ENCODE measurements around the gene TSEN2.

Gene TSEN2

GRCh38 chr3:12489368-12489767 lies 5.1 kb downstream of the TSEN2 start:
- TF ChIP-seq CTCF (IDR thresholded peaks at IDR 0.05; ENCODE audit: low read depth, low read length, missing control alignments): no peak
- Histone ChIP-seq H3K27me3 (replicated peaks) (no peaks in the 10 kb centered on the region), H3K36me3 (replicated peaks) (peaks cover 6% of the 10 kb centered on the region), H3K27ac (no peak overlapping the region), H3K4me3 (ENCODE audit: low read depth, low read length) (no peak overlapping the region)
- in situ Hi-C loops (cut with HindIII; ENCODE audit: low pct_ligation_motif_present, low sequenced_read_pairs): no loop called here
- DNase-seq: no peak

GRCh38 chr3:12489832-12490231 lies 5.6 kb downstream of the TSEN2 start:
- in situ Hi-C loops (cut with HindIII; ENCODE audit: low pct_ligation_motif_present, low sequenced_read_pairs): no loop called here
- no peak overlapping the region for H3K4me3 ChIP-seq (ENCODE audit: low read depth, low read length)
- no peak overlapping the region for H3K27ac ChIP-seq
- H3K36me3 ChIP-seq (replicated peaks): peaks cover 7% of the 10 kb centered on the region
- TF ChIP-seq CTCF (IDR thresholded peaks at IDR 0.05; ENCODE audit: low read depth, low read length, missing control alignments): no peak
- no peak for DNase-seq
- H3K27me3 ChIP-seq (replicated peaks): no peaks in the 10 kb centered on the region

GRCh38 chr3:12490547-12490946 lies 6.3 kb downstream of the TSEN2 start:
- no peaks in the 10 kb centered on the region for H3K27me3 ChIP-seq (replicated peaks)
- TF ChIP-seq CTCF (IDR thresholded peaks at IDR 0.05; ENCODE audit: low read depth, low read length, missing control alignments): no peak
- DNase-seq: no peak
- no peak overlapping the region for H3K4me3 ChIP-seq (ENCODE audit: low read depth, low read length)
- in situ Hi-C loops (cut with HindIII; ENCODE audit: low pct_ligation_motif_present, low sequenced_read_pairs): no loop called here
- H3K36me3 ChIP-seq (replicated peaks): peaks cover 7% of the 10 kb centered on the region
- no peak overlapping the region for H3K27ac ChIP-seq

GRCh38 chr3:12495749-12496452 lies 11.6 kb downstream of the TSEN2 start:
- in situ Hi-C loops (cut with HindIII; ENCODE audit: low pct_ligation_motif_present, low sequenced_read_pairs): no loop called here
- no peak overlapping the region for H3K27ac ChIP-seq
- H3K27me3 ChIP-seq (replicated peaks): no peaks in the 10 kb centered on the region
- TF ChIP-seq CTCF (IDR thresholded peaks at IDR 0.05; ENCODE audit: low read depth, low read length, missing control alignments): peak; percentile 49
- no peak for DNase-seq
- peaks cover 21% of the 10 kb centered on the region for H3K36me3 ChIP-seq (replicated peaks)
- H3K4me3 ChIP-seq (ENCODE audit: low read depth, low read length): no peak overlapping the region

GRCh38 chr3:12496453-12496761 lies 12.1 kb downstream of the TSEN2 start:
- Histone ChIP-seq H3K4me3 (ENCODE audit: low read depth, low read length) (no peak overlapping the region), H3K27ac (no peak overlapping the region), H3K36me3 (replicated peaks) (peaks cover 21% of the 10 kb centered on the region), H3K27me3 (replicated peaks) (no peaks in the 10 kb centered on the region)
- DNase-seq: no peak
- in situ Hi-C loops (cut with HindIII; ENCODE audit: low pct_ligation_motif_present, low sequenced_read_pairs): no loop called here
- no peak for TF ChIP-seq CTCF (IDR thresholded peaks at IDR 0.05; ENCODE audit: low read depth, low read length, missing control alignments)

- no peak overlapping the region for H3K4me3 ChIP-seq (ENCODE audit: low read depth, low read length)
- in situ Hi-C loops (cut with HindIII; ENCODE audit: low pct_ligation_motif_present, low sequenced_read_pairs): no loop called here
- no peak for DNase-seq
- H3K27me3 ChIP-seq (replicated peaks): no peaks in the 10 kb centered on the region
- no peak for TF ChIP-seq CTCF (IDR thresholded peaks at IDR 0.05; ENCODE audit: low read depth, low read length, missing control alignments)
- H3K27ac ChIP-seq: no peak overlapping the region
- peaks cover 14% of the 10 kb centered on the region for H3K36me3 ChIP-seq (replicated peaks)
These were observed 15.2 kb downstream of the TSEN2 start for GRCh38 chr3:12499474-12499873.

Data from brain microvascular endothelial cell (primary cell).